ENCODE measurements around the gene PTGER1. TPM values are rescaled to one million over a fixed set of nuclear protein-coding genes. Genes with fewer than 3 reads are reported as not detected.
"Not testable (repeated sequence)": the region's sequence is repeated elsewhere in the genome, so short reads cannot be mapped to it uniquely, and the experiment has no call there.

The PTGER1 gene
- total RNA-seq, 1 donor from 2014 or later = not detected

DNA sequence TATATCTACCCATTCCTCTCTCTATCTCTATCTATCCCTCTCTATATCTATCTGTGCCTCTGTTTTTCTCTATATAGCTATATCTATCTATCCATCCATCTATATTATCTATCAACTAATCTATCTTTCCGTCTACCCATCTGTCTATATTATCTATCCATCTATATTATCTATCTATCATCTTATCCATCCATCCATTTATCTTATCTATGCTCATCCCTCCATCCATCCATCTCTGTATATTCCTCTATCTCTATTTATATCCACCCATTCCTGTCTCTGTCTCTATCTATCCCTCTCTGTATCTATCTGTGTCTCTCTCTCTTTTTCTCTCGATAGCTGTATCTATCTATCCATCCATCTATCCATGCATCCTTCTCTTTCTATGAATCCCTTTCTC lies 14.2 kb downstream of the PTGER1 start:
- DNase-seq (ENCODE audit: missing footprints) = no peak
- intact Hi-C loops (cut with DNase I) = no loop called here
- ATAC-seq = no peak

- DNase-seq (ENCODE audit: missing footprints) = no peak
- intact Hi-C loops (cut with DNase I) = no loop called here
- no peak for ATAC-seq
Observed at GRCh38 chr19:14459703-14460102, 15.5 kb downstream of the PTGER1 start.

DNA sequence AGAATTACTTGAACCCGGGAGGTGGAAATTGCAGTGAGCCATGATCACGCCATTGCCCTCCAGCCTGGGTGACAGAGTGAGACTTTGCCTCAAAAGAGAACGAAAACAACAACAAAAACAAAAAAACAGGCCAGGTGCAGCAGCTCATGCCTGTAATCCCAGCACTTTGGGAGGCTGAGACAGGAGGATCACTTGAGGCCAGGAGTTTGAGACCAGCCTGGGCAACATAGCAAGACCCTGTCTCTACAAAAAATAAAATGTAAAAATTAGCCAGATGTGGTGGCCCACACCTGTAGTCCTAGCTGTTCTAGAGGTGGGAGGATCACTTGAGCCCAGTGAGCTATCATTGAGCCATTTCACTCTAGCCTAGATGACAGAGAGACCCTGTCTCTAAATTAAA lies 22.9 kb downstream of the PTGER1 start:
- DNase-seq (ENCODE audit: missing footprints); ATAC-seq; intact Hi-C loops (cut with DNase I): not testable (repeated sequence)

- intact Hi-C loops (cut with DNase I) = no loop called here
- no peak for ATAC-seq
- DNase-seq (ENCODE audit: missing footprints) = no peak
Observed at GRCh38 chr19:14450876-14451275, 24.3 kb downstream of the PTGER1 start.

DNA sequence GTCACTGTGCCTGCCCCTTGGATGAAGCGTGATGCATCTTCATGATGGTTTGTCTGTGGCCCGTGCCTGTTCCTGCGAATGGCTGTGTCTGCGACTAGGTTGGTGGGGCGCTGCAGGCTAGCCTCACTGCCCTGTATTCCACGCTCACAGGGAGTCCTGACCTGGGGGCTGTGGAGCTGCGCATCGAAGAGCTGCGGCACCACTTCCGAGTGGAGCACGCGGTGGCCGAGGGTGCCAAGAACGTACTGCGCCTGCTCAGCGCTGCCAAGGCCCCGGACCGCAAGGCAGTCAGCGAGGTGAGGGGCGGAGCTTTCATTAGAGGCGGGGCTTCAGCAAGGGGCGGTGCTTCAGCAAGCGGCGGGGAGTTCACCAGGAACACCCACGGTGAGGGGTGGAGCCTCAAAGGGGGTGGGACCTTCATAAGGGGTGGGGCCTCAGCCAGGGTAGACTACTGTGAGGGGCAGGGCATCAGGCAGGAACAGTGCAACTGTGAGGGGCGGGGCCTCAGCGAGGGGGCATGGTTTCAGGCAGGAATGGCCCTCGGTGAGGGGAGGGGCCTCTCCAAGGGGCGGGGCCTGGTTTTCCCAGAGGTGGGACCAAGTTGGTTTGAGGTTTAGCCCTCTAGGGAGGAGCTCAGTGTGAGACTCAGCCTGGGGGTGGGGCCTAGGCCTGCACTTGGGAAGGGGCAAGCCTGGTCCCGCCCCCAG lies 24.8 kb downstream of the PTGER1 start:
- intact Hi-C loops (cut with DNase I) = no loop called here
- DNase-seq (ENCODE audit: missing footprints) (no peak), ATAC-seq (peak; percentile 57)

DNA sequence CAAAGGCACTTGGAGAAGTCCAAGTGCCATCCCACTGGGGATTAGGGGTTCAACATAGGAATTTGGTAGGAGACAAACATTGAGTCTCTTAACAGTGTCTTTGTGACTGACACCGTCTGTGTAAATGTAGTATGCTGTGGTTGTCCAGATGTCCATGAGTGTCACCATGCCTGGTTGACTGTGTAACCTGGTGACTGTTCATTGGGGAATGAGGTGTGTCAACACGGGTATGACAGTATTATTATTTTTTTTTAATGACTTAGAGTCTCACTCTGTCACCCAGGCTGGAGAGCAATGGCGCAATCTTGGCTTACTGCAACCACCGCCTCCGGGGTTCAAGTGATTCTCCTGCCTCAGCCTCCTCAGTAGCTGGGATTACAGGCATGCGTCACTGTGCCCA lies 25.8 kb downstream of the PTGER1 start:
- no peak for DNase-seq (ENCODE audit: missing footprints)
- intact Hi-C loops (cut with DNase I) = no loop called here
- no peak for ATAC-seq

DNA sequence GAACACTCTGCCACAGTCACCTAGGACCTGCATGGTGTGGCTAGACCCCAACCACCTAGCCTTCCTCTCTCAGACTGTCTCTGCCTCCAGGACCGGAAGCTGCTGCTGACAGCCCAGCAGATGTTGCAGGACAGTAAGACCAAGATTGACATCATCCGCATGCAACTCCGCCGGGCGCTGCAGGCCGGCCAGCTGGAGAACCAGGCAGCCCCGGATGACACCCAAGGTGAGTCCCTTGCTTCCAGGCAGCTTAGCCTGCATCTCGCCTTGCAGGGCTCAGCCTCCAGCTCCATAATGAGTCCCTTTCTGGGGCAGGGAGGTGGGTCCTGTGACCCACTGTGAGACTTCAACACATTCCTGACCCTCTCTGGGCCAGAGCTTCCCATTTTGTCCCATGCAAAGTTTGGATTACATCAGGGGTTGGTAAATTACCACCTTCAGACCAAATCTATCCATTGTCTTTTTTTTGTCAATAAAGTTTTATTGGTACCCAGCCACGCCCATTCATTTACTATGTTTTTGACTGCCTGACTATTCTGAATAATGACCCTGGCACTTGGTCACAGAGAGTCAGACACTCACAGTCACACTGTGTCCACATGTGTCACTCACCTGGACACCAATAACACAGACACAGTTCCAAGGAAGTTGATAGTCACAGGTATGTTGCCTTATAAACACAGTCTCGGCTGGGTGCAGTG lies 28.7 kb downstream of the PTGER1 start:
- intact Hi-C loops (cut with DNase I) = no loop called here
- DNase-seq (ENCODE audit: missing footprints) (no peak), ATAC-seq (no peak)

DNA sequence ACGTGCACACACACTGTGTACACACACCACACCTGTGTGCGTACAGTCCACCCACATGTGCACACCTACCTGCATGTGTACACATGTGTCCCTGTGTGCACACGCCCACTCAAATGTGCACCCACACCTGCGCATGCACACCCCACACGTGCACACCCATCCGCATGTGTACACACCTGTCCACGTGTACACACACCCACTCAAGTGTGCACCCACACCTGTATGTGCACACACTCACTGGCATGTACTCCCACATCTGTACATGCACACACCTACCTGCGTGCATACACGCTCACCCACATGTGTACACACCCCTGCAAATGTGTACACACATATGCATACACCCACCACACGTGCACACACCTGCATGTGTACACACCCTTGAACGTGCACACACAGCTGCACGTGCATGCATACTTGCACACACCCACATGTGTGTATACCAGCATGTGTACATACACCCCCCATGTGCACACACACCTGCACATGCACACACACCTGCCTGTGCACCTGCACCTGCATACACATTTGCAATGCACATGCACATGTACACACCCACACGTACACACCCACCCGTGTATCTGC lies 31.4 kb downstream of the PTGER1 start:
- DNase-seq (ENCODE audit: missing footprints) = no peak
- no peak for ATAC-seq
- intact Hi-C loops (cut with DNase I) = no loop called here

DNA sequence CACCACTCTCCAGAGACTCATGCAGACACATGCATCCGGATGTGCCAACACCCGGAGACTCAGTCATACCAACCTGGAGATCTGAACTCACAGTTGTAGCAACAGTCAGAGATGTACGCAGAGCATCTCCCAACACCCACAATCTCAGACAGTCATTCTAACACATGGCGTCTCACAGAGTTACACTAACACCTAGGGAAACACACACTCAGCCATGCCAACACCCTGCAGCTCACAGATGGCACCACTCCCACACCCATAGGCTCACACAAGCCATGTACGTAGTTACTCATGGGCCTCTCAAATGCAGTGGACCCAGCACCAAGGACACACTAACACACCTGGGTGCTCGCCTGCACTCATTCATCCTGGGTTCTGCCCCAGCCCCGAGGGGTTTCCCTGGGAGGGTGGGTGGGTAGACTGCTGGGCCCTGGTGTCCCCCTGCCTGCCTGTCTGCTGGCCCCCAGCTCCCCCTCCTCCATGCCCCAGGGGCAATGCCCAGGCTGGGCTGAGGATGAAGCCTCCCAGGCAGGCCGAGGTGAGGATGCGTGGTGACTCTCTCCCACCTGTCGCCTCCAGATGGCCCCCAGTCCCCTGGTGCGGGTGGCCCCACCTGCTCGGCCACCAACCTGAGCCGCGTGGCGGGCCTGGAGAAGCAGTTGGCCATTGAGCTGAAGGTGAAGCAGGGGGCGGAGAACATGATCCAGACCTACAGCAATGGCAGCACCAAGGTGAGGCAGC lies 32.1 kb downstream of the PTGER1 start:
- ATAC-seq (no peak), DNase-seq (ENCODE audit: missing footprints) (no peak)
- intact Hi-C loops (cut with DNase I) = no loop called here

DNA sequence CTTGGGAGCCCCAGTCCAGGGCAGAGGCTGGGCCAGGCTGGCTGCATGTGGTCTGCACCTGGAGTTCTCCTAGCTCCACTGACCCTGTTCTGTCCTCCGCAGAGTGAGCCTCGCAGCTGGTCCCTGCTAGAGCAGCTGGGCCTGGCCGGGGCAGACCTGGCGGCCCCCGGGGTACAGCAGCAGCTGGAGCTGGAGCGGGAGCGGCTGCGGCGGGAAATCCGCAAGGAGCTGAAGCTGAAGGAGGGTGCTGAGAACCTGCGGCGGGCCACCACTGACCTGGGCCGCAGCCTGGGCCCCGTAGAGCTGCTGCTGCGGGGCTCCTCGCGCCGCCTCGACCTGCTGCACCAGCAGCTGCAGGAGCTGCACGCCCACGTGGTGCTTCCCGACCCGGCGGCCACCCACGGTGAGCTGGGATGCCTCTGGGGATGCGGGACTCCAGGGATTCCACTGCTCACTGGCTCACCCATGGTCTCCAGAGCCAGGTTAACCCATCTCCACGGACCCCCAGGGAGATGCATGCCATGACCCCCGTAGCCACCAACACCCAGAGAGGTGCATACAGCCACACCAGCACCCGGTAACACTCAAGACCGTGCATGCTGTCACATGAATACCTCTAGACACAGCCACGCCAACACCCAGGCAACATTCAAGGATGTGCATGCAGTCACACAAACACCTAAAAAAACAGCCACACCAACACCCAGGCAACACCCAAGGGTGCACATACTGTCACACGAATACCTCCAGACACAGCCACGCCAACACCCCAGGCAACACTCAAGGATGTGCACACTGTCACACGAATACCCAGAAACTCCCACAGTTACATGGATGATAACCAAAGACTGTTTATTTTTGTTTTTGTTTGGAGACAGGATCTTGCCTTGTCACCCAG lies 33.9 kb downstream of the PTGER1 start:
- ATAC-seq (no peak), DNase-seq (ENCODE audit: missing footprints) (no peak)
- intact Hi-C loops (cut with DNase I) = no loop called here

GRCh38 chr19:14440049-14440448 lies 35.1 kb downstream of the PTGER1 start:
- intact Hi-C loops (cut with DNase I) = no loop called here
- peak; percentile 63 for ATAC-seq
- DNase-seq (ENCODE audit: missing footprints) = peak; percentile 97

- intact Hi-C loops (cut with DNase I) = no loop called here
- ATAC-seq = no peak
- DNase-seq (ENCODE audit: missing footprints) = peak; percentile 56
Observed at GRCh38 chr19:14439014-14439413, 36.1 kb downstream of the PTGER1 start.

DNA sequence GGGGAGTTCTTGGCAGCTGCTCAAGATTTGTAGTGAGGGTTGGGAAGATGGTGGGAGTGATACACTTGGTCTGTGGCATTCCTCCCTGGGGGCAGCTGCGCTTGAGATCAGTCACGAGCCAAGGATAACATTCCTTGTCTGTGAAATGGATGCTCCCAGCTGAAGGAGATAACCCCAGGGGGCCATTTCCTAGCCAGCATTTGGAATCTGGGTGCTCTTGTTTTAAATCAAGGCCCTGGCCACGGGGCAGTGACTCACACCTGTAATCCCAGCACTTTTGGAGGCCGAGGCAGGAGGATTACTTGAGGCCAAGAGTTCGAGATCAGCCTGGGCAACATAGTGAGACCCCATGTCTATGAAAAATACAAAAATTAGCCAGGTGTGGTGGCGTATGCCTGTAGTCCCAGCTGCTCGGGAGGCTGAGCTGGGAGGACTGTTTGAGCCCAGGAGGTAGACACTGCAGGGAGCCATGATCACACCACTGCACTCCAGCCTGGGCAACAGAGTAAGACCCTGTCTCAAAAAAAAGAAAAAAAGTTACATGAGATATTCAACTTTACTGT lies 37.5 kb downstream of the PTGER1 start:
- ATAC-seq (no peak), DNase-seq (ENCODE audit: missing footprints) (no peak)
- intact Hi-C loops (cut with DNase I) = no loop called here

DNA sequence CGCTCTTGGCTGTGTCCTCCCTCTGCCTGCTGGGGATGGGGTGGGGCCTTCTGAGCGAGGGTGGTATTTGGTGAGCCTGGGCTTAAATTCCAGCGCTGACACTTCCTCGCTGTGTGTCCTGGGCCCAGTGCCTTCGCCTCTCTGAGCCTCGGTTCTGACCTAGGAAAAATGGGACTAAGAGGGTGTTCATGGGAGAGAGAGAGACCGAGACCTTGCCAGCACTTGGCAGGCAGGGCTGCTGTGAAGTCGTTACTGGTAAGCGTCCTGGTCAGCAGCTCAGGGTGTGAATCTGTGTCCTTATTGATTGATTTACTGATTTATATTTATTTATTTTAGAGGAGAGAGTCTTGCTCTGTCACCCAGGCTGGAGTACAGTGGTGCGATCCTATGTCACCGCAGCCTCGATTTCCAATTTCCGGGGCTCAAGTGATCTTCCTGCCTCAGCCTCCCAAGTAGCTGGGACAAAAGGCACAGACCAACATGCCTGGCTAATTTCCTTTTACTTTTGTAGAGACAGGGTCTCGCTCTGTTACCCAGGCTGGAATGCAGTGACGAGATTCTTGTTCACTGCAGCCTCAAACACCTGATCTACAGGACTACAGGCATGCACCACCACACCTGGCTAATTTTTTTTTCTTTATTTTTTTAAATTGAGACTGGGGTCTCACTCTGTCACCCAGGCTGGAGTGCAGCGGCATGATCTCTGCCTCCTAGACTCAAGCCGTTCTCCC lies 39.7 kb downstream of the PTGER1 start:
- DNase-seq (ENCODE audit: missing footprints) = no peak
- intact Hi-C loops (cut with DNase I) = no loop called here
- ATAC-seq = no peak

DNA sequence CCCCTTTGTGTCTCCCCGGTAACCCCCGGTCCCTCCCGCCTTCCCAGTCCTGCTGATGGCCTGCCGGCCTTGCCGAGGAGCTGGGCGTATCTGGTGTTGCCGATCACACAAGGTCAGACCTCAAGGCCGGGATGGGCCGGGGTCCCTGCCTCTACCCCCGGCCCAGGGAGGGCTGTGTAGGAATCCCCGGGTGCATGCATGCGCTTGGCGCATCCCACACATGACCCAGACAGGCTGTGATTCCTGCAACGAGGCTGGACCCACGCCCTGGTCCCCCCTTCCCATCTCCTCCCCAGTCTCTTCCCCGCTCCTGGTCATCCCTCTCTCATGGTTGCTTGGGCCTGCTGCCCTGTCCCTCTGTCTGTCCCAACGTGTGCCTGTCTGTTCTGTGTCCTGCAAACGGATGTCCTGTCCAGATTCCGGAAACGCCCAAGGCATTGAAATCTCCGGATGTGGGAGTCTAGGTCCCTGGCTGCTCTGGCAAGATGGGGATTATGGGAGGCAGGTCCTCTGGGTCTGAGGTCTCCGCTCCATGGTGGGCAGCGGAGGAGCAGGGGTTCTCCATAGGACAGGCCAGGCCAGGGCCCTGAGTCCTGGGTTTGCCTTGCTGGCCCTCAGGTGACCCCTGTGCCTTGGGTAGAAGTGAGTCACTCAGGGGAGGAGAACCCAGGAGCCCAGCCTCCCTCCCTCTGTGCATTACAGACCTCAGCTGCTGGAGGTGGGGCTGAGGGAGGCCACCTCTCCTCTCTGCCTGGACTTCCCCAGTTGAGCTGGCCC lies 40.4 kb downstream of the PTGER1 start:
- intact Hi-C loops (cut with DNase I) = no loop called here
- DNase-seq (ENCODE audit: missing footprints) (peak; percentile 73), ATAC-seq (peak; percentile 65)

- intact Hi-C loops (cut with DNase I) = no loop called here
- DNase-seq (ENCODE audit: missing footprints) = peak; percentile 69
- peak; percentile 18 for ATAC-seq
Observed at GRCh38 chr19:14433554-14434501, 41.3 kb downstream of the PTGER1 start.

Data from Right ventricle myocardium inferior (tissue), 1 donor.